GM21381 (cell line): ENCODE measurements around the gene REXO4.

Experiments
- ATAC-seq: cut with Tn5 transposase; IDR thresholded peaks from one replicate; pipeline ENCODE4 v1.9.1; 2021; ENCODE audit warnings: mild to moderate bottlenecking, moderate library complexity; ENCODE audit not compliant: unreplicated experiment

REXO4 gene, protein sequence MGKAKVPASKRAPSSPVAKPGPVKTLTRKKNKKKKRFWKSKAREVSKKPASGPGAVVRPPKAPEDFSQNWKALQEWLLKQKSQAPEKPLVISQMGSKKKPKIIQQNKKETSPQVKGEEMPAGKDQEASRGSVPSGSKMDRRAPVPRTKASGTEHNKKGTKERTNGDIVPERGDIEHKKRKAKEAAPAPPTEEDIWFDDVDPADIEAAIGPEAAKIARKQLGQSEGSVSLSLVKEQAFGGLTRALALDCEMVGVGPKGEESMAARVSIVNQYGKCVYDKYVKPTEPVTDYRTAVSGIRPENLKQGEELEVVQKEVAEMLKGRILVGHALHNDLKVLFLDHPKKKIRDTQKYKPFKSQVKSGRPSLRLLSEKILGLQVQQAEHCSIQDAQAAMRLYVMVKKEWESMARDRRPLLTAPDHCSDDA

GRCh38 chr9:133417541-133418461 lies at the start of gene REXO4:
TSS of gene REXO4 (minus strand) at chr9:133418010. CDS start at chr9:133417844, 166 bp downstream.
- ATAC-seq = peak; percentile 79

GRCh38 chr9:133467101-133467500 lies 49.3 kb upstream of the REXO4 start:
- no peak for ATAC-seq

DNA sequence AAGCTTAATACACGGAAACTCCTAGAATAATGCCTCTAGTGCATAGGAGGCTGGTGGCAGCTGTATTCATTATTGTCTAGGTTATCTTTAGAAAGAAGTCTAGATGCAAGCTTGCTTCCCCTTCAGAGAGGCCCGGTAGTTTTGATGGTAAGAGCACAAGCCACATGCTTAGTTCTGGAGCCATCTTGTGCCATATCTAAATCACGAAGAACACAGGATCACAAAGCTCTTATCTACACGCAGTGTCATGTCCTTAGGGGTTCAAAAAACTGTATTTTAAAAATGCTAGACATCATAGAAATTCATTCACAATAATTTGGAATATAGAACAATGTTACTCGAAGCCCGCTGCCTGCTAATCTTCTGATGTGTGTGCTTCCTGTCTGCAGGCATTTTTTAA lies 48.2 kb upstream of the REXO4 start:
- ATAC-seq = no peak

DNA sequence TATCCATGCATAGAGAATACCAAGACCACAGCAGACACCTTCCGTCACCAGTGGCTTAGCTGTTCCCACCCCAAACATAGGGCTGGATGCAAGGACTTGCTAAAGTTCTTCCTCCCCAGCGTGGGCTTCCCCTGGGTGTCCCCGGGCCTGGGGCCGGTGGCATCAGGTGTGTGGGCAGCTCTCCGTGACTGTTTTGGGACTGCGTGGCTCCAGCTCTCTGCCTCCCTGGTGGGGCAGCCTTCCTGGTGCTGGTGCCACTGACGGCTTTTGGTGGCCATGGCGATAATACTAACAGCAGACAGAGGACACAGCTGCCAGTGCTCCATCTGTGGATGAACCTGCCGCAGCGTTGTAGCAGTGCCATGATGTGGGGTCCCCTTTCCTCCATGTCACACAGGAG lies 46.8 kb upstream of the REXO4 start:
- no peak for ATAC-seq

- ATAC-seq = no peak
Observed at GRCh38 chr9:133463864-133464615, 46.2 kb upstream of the REXO4 start.

DNA sequence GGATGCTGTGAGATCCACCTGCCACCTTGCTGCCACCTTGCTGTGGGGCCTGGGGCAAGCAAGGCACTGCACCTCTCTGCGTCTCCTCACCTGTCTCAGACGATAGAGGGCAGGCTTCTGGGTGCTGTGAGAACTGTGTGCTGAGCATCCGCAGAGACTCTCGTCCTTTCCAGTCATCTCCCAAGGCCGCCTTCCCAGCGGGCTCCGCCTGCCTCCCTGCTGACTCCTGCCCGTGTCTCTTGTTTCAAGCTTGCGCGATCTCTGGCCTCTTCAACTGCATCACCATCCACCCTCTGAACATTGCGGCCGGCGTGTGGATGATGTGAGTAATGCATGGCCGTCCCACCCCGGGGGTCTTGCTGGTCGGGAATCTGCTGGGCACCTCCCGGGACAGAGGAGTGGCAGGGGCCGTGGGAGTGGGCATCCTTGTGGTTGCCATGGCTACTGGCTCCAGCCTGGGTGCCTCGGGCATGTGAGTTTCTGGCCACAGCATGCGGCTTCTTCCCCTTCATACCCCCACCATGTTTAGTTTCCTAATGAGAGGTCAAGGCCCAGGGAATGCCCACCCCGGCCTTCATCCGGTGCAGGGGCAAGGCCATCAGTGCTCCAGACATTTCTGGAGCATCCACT lies 45.5 kb upstream of the REXO4 start:
- no peak for ATAC-seq

DNA sequence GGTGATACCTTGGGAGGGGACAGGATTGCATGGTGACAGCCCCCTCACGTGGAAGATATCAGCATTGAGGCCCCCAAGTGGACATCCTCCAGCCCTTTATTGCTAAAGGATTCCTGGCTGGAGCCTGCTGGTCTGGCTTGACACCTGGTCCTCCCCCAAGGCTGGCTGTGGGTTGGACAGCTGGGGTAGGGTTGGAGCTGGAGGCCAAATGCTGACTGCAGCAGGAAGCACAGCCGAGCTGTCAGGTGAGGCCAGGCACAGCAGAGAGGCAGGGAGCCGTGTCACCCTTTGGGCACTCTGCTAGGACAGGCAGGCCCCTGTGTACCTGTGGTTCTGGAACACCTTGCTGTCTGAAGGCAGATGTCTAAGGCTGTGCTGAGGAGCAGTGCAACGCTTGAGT lies 44.2 kb upstream of the REXO4 start:
- ATAC-seq = no peak

DNA sequence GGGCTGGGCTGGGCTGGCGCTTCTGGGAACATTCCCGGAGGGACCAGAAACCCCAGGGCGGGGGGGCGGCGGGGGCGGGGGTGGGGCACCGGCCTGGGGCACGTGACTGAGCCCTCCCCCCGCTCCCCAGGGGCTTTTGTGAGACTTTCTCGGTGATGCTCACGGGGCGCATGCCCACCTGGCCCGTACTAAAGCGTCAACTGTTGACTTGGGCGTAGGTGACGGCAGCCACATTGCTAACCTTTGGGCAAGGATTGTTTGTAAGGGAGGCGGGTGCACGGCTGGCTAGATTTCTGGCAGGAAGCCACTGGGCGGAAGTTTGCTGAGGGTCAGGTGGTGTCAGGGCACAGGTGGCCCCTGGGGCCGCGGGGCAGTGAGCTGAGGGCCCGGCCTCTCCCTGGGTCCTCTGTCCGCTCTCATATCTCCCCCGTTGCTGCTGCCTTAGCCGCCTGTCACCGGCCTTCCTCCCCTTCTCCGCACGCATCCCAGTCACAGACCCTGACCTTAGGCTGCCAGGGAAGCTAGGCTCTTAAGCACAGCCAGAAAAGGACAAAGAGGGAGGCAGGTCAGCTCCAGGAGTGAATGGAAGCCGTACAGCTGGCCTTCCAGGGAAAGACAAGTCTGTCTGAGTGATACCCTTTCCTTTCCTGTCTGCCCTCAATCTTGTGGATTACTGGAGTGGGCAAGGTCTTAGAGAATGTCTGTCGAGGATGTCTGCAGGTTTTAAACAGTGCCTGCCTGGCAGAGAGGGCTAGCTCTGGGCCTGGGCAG lies 42.8 kb upstream of the REXO4 start:
- peak; percentile 24 for ATAC-seq

DNA sequence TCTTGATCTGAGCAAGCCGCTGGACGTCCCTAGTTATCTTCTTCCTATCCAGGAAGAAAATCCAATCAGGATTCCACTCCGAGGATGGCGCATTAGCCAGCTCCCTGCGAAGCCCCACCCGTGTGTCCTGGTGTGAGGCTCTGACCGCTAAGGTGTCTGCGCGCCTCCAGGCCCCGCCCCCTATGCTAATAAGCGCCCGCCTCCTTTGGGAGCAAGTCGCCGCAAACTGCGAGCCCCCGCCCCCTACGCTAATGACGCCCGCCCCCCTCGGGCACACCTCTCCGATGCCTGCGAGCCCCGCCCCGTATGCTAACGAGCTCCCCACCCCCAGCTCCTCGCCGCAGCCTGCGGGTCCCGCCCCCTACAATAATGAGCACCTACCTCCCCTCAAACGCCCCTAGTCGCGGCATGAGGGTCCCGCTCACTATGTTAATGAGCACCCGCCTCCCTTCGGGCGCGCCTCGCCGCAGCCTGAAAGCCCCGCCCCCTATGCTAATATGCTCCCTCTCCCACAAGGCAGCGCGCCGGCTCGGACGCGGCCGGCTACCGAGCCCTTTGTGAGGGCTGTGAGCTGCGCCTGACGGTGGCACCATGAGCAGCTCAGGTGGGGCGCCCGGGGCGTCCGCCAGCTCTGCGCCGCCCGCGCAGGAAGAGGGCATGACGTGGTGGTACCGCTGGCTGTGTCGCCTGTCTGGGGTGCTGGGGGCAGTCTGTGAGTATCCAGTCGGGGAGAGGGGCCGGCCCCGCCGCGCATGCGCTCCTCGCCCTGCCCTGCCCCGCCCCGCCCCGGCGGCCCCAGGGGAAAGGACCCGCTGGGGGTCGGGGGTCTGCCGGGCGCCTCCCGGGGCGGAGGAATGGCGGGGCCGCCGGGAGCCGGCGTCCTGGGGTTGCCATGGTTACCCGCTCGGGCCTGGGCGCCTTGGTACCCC lies 41.9 kb upstream of the REXO4 start, which contains the start of gene CACFD1:
CACFD1 (plus strand) TSS at position 503 of the 929 bp plus-strand sequence; CDS start at position 592, 89 bp downstream.
- peak; percentile 75 for ATAC-seq

DNA sequence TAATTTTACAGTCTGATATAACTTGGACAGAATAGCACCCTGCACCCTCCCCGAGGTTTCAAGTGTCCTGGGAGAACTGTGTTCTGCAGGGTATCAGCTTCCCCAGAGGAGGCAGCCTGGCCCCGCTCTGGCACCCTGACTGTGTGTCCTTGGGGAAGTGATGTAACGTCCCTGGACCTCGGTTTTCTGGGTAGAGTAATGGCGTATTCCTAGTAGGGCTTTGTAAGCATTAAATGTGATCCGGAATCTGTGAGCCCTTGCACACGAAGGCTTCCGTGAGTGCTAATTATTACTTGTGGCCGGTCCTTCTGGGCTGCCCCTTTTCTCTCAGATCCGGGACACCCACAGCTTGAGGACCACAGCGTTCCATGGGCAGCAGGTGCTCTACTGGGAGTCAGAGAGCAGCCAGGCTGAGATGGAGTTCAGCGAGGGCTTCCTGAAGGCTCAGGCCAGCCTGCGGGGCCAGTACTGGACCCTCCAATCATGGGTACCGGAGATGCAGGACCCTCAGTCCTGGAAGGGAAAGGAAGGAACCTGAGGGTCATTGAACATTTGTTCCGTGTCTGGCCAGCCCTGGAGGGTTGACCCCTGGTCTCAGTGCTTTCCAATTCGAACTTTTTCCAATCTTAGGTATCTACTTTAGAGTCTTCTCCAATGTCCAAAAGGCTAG lies 41.0 kb upstream of the REXO4 start:
- no peak for ATAC-seq

DNA sequence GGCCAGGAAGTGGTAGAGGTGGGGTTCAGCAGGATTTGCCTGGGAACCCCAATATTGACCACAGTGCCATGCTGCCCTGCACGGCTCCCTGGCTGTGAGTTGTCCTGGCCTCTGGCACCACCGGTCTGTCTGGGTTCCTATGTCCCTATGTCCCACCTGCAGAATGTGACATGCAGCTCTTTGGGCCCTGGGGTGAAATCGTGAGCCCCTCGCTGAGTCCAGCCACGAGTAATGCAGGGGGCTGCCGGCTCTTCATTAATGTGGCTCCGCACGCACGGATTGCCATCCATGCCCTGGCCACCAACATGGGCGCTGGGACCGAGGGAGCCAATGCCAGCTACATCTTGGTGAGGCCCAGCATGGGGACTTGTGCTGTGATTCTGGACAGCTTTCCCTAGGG lies 39.9 kb upstream of the REXO4 start:
- no peak for ATAC-seq

DNA sequence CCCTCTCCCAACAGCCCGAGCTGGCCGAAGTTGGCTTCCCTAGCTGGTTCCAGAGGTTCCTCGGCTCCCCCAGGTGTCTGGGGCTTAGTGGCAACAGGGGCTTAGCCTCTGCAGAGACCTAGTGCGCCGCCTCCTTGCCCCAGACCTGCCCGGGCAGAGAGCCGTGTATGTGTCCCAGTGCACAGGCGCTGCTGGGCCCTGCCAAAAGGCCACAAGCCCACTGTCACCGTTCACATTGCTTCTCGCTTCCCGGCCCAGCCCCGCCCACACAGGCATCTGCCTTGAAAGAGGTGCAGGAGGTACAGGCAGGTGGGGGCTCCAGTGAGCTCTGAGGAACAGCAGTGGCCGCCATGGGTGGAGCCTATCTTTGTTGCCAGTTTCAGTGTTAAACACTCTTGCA lies 39.4 kb upstream of the REXO4 start:
- no peak for ATAC-seq

GRCh38 chr9:133456409-133456808 lies 38.6 kb upstream of the REXO4 start:
- no peak for ATAC-seq

DNA sequence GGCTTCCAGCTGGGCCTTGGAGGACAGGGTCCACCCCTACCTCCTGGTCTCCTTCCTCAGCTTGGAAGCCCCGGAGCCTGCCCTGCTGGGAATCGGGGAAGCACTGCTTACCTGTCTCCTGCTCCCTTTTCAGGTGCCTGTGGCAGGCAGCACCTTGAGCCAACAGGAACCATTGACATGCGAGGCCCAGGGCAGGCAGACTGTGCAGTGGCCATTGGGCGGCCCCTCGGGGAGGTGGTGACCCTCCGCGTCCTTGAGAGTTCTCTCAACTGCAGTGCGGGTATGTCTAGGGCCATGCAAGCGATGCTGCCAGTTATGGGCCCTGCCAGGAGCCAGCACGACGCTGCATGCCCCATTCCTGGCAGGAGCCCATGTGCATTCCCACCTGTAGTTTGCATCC lies 38.1 kb upstream of the REXO4 start:
- ATAC-seq = no peak

DNA sequence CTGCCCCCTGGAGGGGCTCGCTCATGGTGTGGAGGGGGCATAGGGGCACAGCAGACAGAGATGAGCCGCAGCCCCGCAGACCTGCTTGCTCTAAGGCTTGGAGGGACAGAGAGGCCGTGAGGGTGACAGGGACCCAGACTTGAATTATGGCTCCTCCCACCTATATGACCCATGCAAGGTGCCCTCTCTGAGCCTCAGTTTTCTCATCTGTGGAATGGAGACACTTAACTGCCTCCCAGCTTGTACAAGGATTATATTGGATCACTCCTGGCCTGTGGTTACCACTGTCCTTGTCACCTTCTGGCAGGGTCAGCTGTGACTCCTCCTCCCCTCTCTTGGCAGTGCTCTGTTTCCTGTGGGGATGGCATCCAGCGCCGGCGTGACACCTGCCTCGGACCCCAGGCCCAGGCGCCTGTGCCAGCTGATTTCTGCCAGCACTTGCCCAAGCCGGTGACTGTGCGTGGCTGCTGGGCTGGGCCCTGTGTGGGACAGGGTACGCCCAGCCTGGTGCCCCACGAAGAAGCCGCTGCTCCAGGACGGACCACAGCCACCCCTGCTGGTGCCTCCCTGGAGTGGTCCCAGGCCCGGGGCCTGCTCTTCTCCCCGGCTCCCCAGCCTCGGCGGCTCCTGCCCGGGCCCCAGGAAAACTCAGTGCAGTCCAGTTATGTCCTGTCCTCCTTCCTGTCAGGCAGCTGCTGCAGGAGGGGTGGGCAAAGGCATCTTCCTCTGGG lies 37.3 kb upstream of the REXO4 start:
- ATAC-seq = no peak

DNA sequence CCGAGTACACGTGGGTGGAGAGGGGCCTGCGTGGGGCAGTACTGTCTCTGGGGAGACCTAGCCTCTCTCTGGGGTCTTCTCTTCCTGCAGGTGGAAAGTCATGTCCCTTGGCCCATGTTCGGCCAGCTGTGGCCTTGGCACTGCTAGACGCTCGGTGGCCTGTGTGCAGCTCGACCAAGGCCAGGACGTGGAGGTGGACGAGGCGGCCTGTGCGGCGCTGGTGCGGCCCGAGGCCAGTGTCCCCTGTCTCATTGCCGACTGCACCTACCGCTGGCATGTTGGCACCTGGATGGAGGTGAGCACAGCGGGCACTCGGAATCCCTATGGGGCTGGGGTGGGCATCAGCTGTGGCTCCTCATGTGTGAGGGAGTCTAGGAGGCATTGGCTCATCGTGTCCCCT lies 36.5 kb upstream of the REXO4 start:
- ATAC-seq = no peak

- no peak for ATAC-seq
Observed at GRCh38 chr9:133453651-133454050, 35.8 kb upstream of the REXO4 start.

DNA sequence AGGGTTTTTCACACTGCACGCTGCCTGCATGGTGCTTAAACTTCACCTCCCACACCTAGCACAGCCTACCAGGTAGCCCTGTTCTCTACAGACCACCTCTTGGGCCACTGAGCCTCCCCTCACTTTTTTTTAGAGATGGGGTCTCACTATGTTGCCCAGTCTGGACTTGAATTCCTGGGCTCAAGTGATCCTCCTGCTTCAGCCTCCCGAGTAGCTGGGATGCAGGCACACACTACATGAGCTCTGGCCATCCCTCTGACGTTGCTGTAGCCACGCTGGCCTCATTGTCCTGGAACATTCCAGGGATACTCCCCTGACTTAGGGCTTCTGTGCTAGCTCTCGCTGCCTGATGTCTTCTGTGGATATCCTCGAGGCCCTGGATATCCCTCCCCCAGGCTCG lies 34.8 kb upstream of the REXO4 start:
- no peak for ATAC-seq
